GM06990 (cell line): ENCODE results near the gene SWAP70.

Source experiments
- DNase-seq: peaks from one replicate; pipeline ENCODE4 v3.0.0-alpha.2; 2011; ENCODE audit not compliant: insufficient read length; ENCODE audit errors: extremely low read depth
- H3K27me3 ChIP-seq: replicated peaks from 2 replicates; pipeline ENCODE4 v1.6.0; 2011; ENCODE audit warnings: low read length; ENCODE audit not compliant: control insufficient read depth, insufficient read depth
- H3K36me3 ChIP-seq: 2 replicates; pipeline ENCODE4 v1.5.1; 2011; ENCODE audit warnings: low read length; ENCODE audit not compliant: control insufficient read depth, insufficient read depth
- H3K4me3 ChIP-seq: replicated peaks from 2 replicates; pipeline ENCODE4 v1.5.1; 2011; ENCODE audit warnings: low read depth, mild to moderate bottlenecking, control low read depth, low read length
- TF ChIP-seq, protein P1 (sequence below): IDR thresholded peaks from 2 replicates; pipeline ENCODE4 v1.5.1; 2011; ENCODE audit warnings: low read length, control low read depth, mild to moderate bottlenecking, inconsistent platforms; ENCODE audit not compliant: insufficient read depth, poor library complexity, severe bottlenecking

Gene SWAP70

DNA sequence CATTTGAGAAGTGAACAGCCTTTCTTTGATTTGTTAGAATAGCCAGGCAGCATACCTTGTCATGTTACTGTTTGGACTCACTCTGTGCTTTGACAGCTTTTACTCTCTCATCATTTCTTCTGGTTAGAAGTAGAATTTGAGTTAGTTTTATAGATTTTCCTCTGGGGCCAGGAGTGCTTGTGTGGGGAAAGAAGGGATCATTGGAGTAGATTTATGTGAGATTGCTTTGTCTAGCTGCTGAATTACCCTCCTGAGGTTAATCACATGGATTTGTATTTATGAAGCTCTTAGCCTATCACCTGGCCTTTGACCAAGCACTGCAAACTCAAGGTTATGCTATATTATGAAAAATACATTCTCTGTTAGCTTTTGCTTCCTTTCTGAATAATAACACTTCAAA, 54.3 kb downstream of the SWAP70 start:
- Histone ChIP-seq H3K4me3 (no peak overlapping the region), H3K27me3 (no peaks in the 10 kb centered on the region), H3K36me3 (peaks cover 11% of the 10 kb centered on the region)
- DNase-seq = no peak
- TF ChIP-seq, protein P1, sequence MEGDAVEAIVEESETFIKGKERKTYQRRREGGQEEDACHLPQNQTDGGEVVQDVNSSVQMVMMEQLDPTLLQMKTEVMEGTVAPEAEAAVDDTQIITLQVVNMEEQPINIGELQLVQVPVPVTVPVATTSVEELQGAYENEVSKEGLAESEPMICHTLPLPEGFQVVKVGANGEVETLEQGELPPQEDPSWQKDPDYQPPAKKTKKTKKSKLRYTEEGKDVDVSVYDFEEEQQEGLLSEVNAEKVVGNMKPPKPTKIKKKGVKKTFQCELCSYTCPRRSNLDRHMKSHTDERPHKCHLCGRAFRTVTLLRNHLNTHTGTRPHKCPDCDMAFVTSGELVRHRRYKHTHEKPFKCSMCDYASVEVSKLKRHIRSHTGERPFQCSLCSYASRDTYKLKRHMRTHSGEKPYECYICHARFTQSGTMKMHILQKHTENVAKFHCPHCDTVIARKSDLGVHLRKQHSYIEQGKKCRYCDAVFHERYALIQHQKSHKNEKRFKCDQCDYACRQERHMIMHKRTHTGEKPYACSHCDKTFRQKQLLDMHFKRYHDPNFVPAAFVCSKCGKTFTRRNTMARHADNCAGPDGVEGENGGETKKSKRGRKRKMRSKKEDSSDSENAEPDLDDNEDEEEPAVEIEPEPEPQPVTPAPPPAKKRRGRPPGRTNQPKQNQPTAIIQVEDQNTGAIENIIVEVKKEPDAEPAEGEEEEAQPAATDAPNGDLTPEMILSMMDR = no peak

- Histone ChIP-seq H3K27me3 (no peaks in the 10 kb centered on the region), H3K36me3 (peaks cover 11% of the 10 kb centered on the region), H3K4me3 (no peak overlapping the region; the same call in 1 of the 2 replicates)
- TF ChIP-seq, protein P1 = no peak
- no peak for DNase-seq
Measured at GRCh38 chr11:9719566-9720289, 55.9 kb downstream of the SWAP70 start.

DNA sequence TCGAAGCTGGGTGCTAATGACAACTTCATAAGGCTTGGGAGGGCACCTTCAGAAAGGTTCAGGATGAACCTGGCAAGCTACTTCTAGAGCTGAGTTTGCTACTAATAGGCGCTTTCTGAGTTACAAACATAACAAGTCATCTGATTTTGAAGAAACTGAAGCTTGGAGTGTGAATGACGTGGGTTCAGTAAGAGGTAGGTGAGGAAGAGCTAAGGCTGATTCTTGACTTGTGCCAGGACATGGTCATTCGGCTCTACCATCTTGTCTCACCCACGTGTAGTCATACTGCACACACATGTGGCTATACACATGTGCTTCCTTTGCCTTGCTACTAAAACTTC, 56.4 kb downstream of the SWAP70 start:
- no peak for DNase-seq
- no peaks in the 10 kb centered on the region for H3K27me3 ChIP-seq
- H3K36me3 ChIP-seq = peaks cover 7% of the 10 kb centered on the region
- H3K4me3 ChIP-seq = no peak overlapping the region; the same call in 1 of the 2 replicates
- TF ChIP-seq, protein P1 = no peak

DNA sequence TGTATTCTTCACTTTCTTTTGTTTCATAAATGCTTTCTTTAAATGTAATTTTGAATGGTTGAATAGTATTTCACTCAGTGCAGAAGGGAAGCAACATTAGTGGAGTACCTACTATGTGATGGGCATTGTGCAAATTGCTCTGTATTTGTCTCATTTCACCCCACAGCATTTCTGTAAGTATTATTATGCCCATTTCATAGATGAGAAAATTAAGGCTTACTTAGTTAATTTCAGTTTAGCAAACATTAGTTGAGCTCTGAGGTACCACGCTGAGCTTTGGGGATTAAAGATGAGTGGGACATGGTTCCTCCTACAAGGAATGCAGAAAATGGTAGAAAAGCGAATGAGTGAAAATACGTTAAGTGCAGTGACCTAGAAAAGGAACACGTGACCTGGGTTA, 58.1 kb downstream of the SWAP70 start:
- Histone ChIP-seq H3K36me3 (peaks cover 4% of the 10 kb centered on the region), H3K4me3 (no peak overlapping the region), H3K27me3 (no peaks in the 10 kb centered on the region)
- no peak for DNase-seq
- TF ChIP-seq, protein P1 = no peak

DNA sequence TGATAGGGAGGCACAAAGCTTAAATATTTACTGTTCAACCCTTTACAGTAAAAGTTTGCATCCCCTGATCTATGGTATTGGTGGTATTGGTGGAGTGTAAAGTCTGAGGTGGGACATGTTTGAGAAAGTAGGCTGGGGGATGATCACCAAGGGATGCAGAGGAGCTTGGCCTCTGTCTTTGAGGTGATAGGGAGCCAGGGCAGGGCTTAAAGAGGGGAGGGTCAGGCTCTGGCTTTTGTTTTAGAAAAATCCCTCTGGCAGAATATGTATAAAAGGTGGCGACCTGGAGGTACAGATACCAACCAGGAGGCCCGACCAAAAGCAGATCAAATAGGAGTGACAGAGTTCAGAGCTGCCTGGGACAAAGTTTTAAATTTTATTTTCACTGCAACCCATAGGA, 59.0 kb downstream of the SWAP70 start:
- DNase-seq = no peak
- H3K27me3 ChIP-seq = no peaks in the 10 kb centered on the region
- no peak overlapping the region for H3K4me3 ChIP-seq
- peaks cover 4% of the 10 kb centered on the region for H3K36me3 ChIP-seq
- TF ChIP-seq, protein P1 = no peak
